RPMI7951 (cell line): ENCODE measurements around the gene NQO2. TPM values are rescaled to one million over a fixed set of nuclear protein-coding genes. Genes with fewer than 3 reads are reported as not detected.
"Not testable (repeated sequence)": the region's sequence is repeated elsewhere in the genome, so short reads cannot be mapped to it uniquely, and the experiment has no call there.

Source experiments
- DNase-seq: peaks from one replicate; pipeline ENCODE4 v3.0.0-alpha.2; 2012; ENCODE audit warnings: low read depth
- total RNA-seq: library from RNA; depleted of rRNA; stranded (reverse); fragments of >200 nt; shearing (Covaris generic); gene quantifications from 2 replicates; pipeline ENCODE4 v1.2.3, GENCODE V29; 2014

NQO2 gene
- total RNA-seq, 1 experiment from 2014 or later = 42.3 TPM

- no peak for DNase-seq
Observed at GRCh38 chr6:3037638-3038365, 38.1 kb downstream of the NQO2 start.

DNA sequence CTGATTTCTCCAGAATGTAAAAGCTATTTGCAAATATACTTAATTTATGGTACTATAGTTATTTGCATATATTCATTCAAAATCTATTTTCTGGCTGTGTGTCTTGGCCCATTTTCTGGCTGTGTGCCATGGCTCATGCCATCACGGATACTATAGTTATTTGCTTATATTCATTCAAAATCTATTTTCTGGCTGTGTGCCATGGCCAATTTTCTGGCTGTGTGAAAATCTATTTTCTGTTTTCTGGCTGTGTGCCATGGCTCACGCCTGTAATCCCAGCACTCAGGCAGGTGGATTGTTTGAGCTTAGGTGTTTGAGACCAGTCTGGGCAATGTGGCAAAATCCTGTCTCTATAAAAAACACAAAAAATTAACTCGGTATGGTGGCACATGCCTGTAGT lies 39.7 kb downstream of the NQO2 start:
- no peak for DNase-seq

DNA sequence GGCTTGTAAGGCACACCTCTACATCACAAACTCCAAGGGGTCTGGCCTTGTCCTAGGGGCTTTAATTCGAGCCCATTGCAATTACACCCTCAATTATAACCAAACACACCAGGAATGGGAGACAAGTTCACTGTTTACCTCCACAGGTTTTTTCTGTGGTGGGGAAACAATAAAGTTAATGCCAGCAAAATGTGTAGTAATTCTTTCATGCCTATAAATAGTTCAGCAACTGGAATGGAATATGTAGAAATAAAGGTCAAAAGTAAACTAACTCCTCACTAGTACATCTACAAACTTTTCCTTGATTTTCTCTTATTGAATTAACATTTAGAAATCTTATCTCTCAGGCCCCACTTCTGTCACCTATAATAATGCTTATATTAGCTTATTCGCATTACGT lies 41.5 kb downstream of the NQO2 start:
- DNase-seq = no peak

DNA sequence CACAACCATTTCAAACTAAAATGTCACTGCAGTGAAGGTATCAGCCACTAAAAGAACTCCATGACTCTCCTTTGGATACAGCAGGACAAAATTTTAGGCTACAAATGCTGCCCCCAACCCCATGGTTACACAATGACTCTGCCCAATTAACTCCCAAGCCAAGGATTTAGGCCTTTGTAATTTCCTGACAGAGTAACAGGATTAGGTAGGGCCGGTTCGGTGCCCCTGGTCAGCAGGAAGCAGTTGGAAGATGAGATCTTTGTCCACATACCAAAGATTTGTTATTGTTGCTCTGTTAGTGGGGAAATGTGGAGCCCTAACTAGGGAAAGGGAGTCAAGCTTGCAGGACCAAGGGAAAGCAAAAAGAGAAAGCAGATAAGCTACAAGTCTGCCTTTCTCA lies 41.9 kb downstream of the NQO2 start:
- no peak for DNase-seq

- DNase-seq = no peak
Observed at GRCh38 chr6:3045369-3045768, 45.7 kb downstream of the NQO2 start.

DNA sequence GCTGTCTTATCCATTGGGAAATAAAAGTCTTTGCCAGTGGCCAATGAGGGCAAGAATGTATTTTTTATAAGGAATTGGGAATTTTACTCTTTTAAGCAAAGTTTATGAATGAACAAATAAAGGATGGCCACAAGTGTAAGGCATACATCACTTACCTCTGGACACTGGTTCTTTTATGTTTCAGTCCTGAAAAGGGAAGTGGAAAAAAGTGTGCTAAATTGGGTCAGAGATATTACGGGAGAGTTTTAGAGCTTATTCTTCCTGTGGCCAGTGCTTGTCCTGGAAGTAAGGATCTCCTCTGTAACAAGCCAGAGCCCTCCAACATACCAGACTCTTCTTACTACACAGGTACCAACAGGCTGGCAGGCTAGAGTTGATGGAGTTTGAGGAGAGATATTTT lies 46.1 kb downstream of the NQO2 start:
- no peak for DNase-seq

DNA sequence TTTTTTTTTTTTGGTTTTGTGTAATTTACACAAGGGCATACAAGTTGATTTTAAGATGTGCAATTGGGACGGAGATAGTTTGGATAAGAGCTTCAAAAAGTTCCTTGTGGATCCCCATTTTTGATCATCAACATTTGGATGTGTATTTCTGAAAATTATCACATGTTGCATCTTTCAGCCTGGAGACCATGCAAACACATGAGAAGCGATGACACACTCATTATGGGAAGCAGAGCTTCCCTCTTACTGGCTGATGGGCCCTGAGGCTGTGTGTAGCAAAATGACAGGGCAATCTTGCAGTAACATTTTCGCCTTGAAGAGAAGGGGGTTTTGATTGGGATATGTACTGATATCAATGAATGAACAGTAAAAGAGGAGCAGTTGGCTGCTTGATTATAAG lies 46.6 kb downstream of the NQO2 start:
- peak; percentile 48 for DNase-seq

DNA sequence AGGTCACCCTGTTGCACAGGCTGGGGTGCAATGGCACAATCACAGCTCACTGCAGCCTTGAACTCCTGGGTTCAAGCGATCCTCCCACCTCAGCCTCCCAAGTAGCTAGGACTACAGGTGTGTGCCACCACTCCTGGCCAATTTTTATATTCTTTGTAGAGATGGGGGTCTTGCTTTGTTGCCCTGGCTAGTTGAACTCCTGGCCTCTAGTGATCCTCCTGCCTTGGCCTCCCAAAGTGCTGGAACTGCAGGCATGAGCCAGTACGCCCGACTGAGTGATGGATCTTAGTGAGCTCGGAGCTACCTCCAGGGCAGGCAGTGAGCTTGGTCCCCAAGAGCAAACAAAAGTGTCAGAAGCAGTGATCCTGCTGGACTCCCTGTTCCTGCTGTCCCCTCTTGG lies 48.3 kb downstream of the NQO2 start:
- not testable (repeated sequence) for DNase-seq

GRCh38 chr6:3052481-3053230 lies 53.0 kb downstream of the NQO2 start:
- no peak for DNase-seq

GRCh38 chr6:3053231-3053508 lies 53.5 kb downstream of the NQO2 start:
- DNase-seq = no peak

GRCh38 chr6:3054229-3055157 lies 54.8 kb downstream of the NQO2 start:
- DNase-seq = not testable (repeated sequence)

DNA sequence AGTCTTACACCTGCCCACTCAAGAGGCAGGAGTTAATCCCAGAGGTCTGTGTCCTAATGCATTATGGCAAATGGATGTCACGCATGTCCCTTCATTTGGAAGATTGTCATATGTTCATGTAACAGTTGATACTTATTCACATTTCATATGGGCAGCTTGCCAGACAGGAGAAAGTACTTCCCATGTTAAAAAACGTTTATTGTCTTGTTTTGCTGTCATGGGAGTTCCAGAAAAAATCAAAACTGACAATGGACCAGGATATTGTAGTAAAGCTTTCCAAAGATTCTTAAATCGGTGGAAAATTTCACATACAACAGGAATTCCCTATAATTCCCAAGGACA lies 55.4 kb downstream of the NQO2 start:
- not testable (repeated sequence) for DNase-seq

- no peak for DNase-seq
Observed at GRCh38 chr6:3057063-3057770, 57.5 kb downstream of the NQO2 start.

GRCh38 chr6:3058957-3059356 lies 59.3 kb downstream of the NQO2 start:
- DNase-seq = no peak

- not testable (repeated sequence) for DNase-seq
Observed at GRCh38 chr6:3060092-3060491, 60.4 kb downstream of the NQO2 start.

GRCh38 chr6:3061501-3061941 lies 61.8 kb downstream of the NQO2 start:
- peak; percentile 69 for DNase-seq

DNA sequence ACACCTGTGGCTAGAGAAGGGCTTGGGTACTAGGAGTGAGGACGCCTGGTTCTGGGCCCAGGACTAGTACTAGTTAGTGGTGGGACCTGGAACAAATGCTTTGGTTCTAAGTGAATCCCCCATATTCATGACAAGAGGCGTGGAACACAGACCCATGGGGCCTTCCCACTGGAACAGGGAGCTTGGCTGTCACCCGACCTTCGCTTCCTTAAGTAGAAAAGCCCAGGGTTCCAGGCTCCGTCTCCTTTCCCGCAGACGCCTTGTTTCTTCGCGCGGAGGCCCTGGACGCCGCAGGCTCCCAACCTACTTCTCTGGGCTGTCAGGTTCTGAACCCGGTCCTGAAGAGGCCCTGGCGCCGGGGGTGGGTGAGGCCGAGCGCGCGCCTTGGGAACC lies 63.6 kb downstream of the NQO2 start:
- DNase-seq = not testable (repeated sequence)

- DNase-seq = peak; percentile 94
Observed at GRCh38 chr6:3063733-3064700, 64.3 kb downstream of the NQO2 start.

GRCh38 chr6:3068329-3069214 lies 68.9 kb downstream of the NQO2 start, which contains the start of gene RIPK1:
Gene RIPK1, plus strand, starts transcription at chr6:3068494. Its CDS starts 8,330 bp downstream, at chr6:3076824.
- DNase-seq = peak; percentile 89
